Measurements from ENCODE around the gene PSMG2.

DNA sequence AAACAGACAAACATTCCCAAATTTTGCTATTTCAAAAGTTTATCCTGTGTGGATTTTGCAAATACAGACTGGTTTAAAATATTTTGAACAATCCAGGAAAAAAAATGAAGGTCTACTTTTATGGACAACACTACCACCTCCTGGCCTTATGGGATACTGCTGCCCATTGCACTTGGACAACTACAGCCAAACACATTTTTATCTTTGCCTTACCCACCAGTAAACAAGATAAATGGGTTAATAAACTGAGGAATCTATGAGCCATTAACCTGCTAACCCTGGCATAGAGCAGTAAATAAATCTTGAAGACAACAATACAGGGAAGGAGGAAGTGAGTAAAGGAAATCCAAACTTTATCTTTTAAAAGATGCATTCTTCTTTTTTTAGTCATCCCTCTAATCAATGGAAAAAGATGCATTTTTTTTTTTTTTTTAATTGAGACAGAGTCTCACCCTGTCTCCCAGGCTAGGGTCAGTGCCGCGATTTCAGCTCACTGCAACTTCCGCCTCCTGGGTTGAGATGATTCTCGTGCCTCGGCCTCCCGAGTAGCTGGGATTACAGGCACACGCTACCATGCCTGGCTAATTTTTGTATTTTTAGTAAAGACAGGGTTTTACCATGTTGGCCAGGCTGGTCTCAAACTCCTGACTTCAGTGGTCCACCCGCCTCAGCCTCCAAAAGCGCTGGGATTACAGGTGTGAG lies 42.8 kb upstream of the PSMG2 start:
- TF ChIP-seq POLR2A (IDR thresholded peaks at IDR 0.05) = no peak
- peak; percentile 77 to 93 (median 88) for TF ChIP-seq CTCF (IDR thresholded peaks at IDR 0.05)

Measured in heart left ventricle (tissue), 13 donors.